H1 (cell line): Measurements from ENCODE around the gene RECK. TPM values are rescaled to one million over a fixed set of nuclear protein-coding genes. Genes with fewer than 3 reads are reported as not detected.

Experiments
- CEBPB ChIP-seq: IDR thresholded peaks from 2 replicates; pipeline ENCODE4 v1.6.1; 2012; ENCODE audit warnings: low read depth, low read length
- polyA plus RNA-seq, 7 experiments: library from polyadenylated mRNA; depleted of rRNA in 3 of 7; stranded (reverse) in 5 of 7; unstranded in 2 of 7; fragments of >200 nt in 5 of 7; fragments of 200-250 nt in 2 of 7; gene quantifications; 1 replicate in 5 of 7; 2 replicates in 1 of 7; 4 replicates in 1 of 7; pipeline versions ENCODE4 v1.2.1 to v1.2.3, GENCODE V29; 2011 to 2013; ENCODE audit warnings: missing spikeins in 2 of 7, mixed read lengths in 2 of 7
- total RNA-seq: library from RNA; stranded (reverse); fragmentation: NEBNext Ultra II Directional; extraction: Animal tissue kit (Norgen Biotek cat#: 25700); gene quantifications from 2 replicates; pipeline ENCODE4 v1.2.1, GENCODE V29; 2021
- TF ChIP-seq, protein P1 (sequence below): fragments of 300-600 bp; sonication (generic); IDR thresholded peaks from 2 replicates; pipeline ENCODE4 v1.7.1; 2012; ENCODE audit warnings: low read length, moderate library complexity, mild to moderate bottlenecking, inconsistent platforms; ENCODE audit not compliant: insufficient replicate concordance

Gene RECK
- total and polyA plus RNA-seq, 2 of the 8 experiments (the other 6 are each of a cell fraction or from before 2014, with no cell fraction given), result 5.4 to 9.8 TPM

DNA sequence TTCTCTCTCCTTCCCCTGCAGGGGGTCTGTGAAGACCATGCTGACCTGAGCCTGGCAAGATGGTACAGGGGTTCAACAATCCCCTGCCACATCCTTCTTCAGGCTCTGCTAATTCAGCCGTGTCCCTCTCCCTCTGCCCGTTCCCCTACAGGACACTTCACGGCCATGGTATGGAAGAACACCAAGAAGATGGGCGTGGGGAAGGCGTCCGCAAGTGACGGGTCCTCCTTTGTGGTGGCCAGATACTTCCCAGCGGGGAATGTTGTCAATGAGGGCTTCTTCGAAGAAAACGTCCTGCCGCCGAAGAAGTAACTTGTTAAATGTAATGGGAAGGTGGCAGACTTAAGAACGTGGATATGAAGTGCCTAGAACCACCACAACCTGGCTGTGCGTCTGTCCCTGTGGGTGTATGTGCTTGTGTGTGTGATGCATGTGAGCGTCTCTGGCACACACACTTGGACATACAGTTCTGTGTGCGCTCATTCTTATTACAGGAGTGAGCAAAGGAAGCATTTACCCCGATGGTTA lies 125.6 kb downstream of the RECK start (continued):
- TF ChIP-seq, protein P1, sequence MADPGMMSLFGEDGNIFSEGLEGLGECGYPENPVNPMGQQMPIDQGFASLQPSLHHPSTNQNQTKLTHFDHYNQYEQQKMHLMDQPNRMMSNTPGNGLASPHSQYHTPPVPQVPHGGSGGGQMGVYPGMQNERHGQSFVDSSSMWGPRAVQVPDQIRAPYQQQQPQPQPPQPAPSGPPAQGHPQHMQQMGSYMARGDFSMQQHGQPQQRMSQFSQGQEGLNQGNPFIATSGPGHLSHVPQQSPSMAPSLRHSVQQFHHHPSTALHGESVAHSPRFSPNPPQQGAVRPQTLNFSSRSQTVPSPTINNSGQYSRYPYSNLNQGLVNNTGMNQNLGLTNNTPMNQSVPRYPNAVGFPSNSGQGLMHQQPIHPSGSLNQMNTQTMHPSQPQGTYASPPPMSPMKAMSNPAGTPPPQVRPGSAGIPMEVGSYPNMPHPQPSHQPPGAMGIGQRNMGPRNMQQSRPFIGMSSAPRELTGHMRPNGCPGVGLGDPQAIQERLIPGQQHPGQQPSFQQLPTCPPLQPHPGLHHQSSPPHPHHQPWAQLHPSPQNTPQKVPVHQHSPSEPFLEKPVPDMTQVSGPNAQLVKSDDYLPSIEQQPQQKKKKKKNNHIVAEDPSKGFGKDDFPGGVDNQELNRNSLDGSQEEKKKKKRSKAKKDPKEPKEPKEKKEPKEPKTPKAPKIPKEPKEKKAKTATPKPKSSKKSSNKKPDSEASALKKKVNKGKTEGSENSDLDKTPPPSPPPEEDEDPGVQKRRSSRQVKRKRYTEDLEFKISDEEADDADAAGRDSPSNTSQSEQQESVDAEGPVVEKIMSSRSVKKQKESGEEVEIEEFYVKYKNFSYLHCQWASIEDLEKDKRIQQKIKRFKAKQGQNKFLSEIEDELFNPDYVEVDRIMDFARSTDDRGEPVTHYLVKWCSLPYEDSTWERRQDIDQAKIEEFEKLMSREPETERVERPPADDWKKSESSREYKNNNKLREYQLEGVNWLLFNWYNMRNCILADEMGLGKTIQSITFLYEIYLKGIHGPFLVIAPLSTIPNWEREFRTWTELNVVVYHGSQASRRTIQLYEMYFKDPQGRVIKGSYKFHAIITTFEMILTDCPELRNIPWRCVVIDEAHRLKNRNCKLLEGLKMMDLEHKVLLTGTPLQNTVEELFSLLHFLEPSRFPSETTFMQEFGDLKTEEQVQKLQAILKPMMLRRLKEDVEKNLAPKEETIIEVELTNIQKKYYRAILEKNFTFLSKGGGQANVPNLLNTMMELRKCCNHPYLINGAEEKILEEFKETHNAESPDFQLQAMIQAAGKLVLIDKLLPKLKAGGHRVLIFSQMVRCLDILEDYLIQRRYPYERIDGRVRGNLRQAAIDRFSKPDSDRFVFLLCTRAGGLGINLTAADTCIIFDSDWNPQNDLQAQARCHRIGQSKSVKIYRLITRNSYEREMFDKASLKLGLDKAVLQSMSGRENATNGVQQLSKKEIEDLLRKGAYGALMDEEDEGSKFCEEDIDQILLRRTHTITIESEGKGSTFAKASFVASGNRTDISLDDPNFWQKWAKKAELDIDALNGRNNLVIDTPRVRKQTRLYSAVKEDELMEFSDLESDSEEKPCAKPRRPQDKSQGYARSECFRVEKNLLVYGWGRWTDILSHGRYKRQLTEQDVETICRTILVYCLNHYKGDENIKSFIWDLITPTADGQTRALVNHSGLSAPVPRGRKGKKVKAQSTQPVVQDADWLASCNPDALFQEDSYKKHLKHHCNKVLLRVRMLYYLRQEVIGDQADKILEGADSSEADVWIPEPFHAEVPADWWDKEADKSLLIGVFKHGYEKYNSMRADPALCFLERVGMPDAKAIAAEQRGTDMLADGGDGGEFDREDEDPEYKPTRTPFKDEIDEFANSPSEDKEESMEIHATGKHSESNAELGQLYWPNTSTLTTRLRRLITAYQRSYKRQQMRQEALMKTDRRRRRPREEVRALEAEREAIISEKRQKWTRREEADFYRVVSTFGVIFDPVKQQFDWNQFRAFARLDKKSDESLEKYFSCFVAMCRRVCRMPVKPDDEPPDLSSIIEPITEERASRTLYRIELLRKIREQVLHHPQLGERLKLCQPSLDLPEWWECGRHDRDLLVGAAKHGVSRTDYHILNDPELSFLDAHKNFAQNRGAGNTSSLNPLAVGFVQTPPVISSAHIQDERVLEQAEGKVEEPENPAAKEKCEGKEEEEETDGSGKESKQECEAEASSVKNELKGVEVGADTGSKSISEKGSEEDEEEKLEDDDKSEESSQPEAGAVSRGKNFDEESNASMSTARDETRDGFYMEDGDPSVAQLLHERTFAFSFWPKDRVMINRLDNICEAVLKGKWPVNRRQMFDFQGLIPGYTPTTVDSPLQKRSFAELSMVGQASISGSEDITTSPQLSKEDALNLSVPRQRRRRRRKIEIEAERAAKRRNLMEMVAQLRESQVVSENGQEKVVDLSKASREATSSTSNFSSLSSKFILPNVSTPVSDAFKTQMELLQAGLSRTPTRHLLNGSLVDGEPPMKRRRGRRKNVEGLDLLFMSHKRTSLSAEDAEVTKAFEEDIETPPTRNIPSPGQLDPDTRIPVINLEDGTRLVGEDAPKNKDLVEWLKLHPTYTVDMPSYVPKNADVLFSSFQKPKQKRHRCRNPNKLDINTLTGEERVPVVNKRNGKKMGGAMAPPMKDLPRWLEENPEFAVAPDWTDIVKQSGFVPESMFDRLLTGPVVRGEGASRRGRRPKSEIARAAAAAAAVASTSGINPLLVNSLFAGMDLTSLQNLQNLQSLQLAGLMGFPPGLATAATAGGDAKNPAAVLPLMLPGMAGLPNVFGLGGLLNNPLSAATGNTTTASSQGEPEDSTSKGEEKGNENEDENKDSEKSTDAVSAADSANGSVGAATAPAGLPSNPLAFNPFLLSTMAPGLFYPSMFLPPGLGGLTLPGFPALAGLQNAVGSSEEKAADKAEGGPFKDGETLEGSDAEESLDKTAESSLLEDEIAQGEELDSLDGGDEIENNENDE, result no peak
- TF ChIP-seq CEBPB, result no peak
- TF ChIP-seq, all 59 proteins: peak for 0
